Chondrocyte (in vitro differentiated cells): ENCODE data around the gene SLC17A5. TPM values are rescaled to one million over a fixed set of nuclear protein-coding genes. Genes with fewer than 3 reads are reported as not detected.
"Not testable (repeated sequence)": the region's sequence is repeated elsewhere in the genome, so short reads cannot be mapped to it uniquely, and the experiment has no call there.

Experiments
- DNase-seq: peaks from one replicate; pipeline ENCODE4 v3.0.0; 2021; ENCODE audit warnings: mixed read lengths, low spot score
- H3K27ac Mint-ChIP-seq: one replicate; pipeline ENCODE4 v1.8.0; 2021; ENCODE audit warnings: mild to moderate bottlenecking, moderate library complexity, mixed read lengths; ENCODE audit not compliant: unreplicated experiment
- H3K27me3 Mint-ChIP-seq: 2 replicates; pipeline ENCODE4 v1.8.0; 2021; ENCODE audit warnings: low read depth, mixed read lengths
- H3K36me3 Mint-ChIP-seq: 2 replicates; pipeline ENCODE4 v1.8.0; 2021; ENCODE audit warnings: low read depth, mixed read lengths
- H3K4me1 Mint-ChIP-seq: 2 replicates; pipeline ENCODE4 v1.8.0; 2021; ENCODE audit warnings: low read depth, mild to moderate bottlenecking, mixed read lengths
- H3K4me3 Mint-ChIP-seq: one replicate; pipeline ENCODE4 v1.8.0; 2021; ENCODE audit warnings: mild to moderate bottlenecking, moderate library complexity, mixed read lengths; ENCODE audit not compliant: unreplicated experiment
- H3K9me3 Mint-ChIP-seq: 2 replicates; pipeline ENCODE4 v1.8.0; 2021; ENCODE audit warnings: low read depth, mixed read lengths
- total RNA-seq: library from RNA; stranded (reverse); gene quantifications from 3 replicates; pipeline ENCODE4 v1.2.1, GENCODE V29; 2021
- TF ChIP-seq, protein P1 (sequence below): fragments of 200-600 bp; sonication (generic); IDR thresholded peaks from 2 replicates; pipeline ENCODE4 v1.5.0; 2021; ENCODE audit warnings: antibody characterized with exemption, mild to moderate bottlenecking, moderate library complexity

SLC17A5 gene
- total RNA-seq, 1 donor from 2014 or later: 33.0 TPM

DNA sequence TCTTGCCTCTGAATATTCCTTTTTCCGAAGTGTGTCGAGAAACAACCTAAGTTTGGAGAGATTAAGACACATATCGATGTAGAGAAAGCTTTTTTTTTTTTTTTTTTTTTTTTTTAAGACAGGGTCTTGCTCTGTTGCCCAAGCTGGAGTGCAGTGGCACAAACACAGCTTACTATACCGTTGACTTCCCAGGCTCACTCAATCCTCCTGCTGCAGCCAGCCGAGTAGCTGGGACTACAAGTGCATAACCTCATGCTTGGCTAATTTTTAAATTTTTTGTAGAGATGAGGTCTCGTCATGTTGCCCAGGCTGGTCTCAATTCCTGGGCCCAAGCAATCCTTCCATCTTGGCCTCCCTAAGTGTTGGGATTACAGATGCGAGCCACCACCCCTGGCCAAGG, 21.4 kb downstream of the SLC17A5 start:
- H3K27me3 Mint-ChIP-seq: no peaks in the 10 kb centered on the region
- no peak for DNase-seq
- no peak overlapping the region for H3K27ac Mint-ChIP-seq
- TF ChIP-seq, protein P1, sequence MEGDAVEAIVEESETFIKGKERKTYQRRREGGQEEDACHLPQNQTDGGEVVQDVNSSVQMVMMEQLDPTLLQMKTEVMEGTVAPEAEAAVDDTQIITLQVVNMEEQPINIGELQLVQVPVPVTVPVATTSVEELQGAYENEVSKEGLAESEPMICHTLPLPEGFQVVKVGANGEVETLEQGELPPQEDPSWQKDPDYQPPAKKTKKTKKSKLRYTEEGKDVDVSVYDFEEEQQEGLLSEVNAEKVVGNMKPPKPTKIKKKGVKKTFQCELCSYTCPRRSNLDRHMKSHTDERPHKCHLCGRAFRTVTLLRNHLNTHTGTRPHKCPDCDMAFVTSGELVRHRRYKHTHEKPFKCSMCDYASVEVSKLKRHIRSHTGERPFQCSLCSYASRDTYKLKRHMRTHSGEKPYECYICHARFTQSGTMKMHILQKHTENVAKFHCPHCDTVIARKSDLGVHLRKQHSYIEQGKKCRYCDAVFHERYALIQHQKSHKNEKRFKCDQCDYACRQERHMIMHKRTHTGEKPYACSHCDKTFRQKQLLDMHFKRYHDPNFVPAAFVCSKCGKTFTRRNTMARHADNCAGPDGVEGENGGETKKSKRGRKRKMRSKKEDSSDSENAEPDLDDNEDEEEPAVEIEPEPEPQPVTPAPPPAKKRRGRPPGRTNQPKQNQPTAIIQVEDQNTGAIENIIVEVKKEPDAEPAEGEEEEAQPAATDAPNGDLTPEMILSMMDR: no peak
- no peaks in the 10 kb centered on the region for H3K9me3 Mint-ChIP-seq
- peaks cover 29% of the 10 kb centered on the region for H3K36me3 Mint-ChIP-seq
- no peaks in the 10 kb centered on the region for H3K4me1 Mint-ChIP-seq
- no peak overlapping the region for H3K4me3 Mint-ChIP-seq

DNA sequence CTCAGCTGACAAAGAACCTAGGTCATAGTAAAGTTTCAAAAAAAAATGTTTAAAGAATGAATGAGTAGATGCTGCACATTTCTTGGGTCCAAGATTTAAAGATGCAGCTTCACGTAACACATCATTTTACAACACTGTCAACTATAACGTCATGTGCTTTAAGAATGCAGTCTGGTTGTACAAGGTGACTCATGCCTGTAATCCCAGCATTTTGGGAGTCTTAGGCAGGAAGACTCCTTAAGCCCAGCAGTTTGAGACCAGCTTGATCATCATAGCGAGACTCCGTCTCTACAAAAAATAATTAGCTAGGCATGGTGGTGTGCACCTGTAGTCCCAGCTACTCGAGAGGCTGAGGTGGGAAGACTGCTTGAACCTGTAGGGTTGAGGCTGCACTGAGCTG, 21.9 kb downstream of the SLC17A5 start:
- Mint-ChIP-seq H3K4me1 (no peaks in the 10 kb centered on the region), H3K9me3 (no peaks in the 10 kb centered on the region), H3K36me3 (peaks cover 28% of the 10 kb centered on the region), H3K4me3 (no peak overlapping the region), H3K27me3 (no peaks in the 10 kb centered on the region), H3K27ac (no peak overlapping the region)
- TF ChIP-seq, protein P1: no peak
- DNase-seq: no peak

DNA sequence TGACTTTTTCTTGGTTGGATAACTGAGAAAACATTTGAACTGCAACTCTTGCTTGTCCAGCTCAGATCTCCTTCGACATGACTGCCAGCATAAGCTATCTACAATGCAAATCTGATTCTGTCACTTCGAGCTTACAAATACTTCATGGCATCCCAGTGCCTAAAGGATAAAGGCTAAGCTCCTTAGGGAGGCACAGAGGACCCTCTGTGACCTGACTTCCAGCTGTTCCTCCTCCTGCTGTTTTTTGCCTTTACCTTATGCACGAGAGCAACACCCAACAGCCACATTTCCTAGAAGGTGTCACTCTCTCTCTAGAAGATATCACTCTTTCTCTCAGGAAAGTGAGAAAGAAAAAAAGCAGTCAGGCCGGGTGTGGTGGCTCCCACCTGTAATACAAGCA, 23.4 kb downstream of the SLC17A5 start:
- Mint-ChIP-seq H3K4me1 (no peaks in the 10 kb centered on the region), H3K9me3 (no peaks in the 10 kb centered on the region), H3K36me3 (peaks cover 22% of the 10 kb centered on the region), H3K27ac (no peak overlapping the region), H3K27me3 (no peaks in the 10 kb centered on the region), H3K4me3 (no peak overlapping the region)
- DNase-seq: no peak
- TF ChIP-seq, protein P1: no peak

DNA sequence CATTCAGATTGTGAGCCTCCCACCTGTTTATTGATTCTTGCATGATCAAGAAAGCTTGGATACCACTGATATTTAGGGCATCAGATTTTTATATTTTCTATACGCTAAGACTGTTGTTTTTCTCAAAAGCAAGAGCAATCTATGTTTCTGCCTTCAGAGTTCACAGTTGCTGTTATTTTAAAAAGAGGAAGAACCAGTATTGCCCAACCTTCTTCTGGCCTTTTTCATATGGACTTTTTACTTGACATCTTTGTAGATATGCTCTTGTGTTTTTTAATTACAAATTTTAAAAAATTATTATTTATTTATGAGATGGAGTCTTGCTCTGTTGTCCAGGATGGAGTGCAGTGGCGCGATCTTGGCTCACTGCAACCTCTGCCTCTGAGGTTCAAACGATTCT, 28.9 kb downstream of the SLC17A5 start:
- Mint-ChIP-seq H3K4me3 (no peak overlapping the region), H3K27ac (no peak overlapping the region), H3K9me3 (no peaks in the 10 kb centered on the region), H3K4me1 (no peaks in the 10 kb centered on the region), H3K27me3 (no peaks in the 10 kb centered on the region), H3K36me3 (peaks cover 9% of the 10 kb centered on the region)
- no peak for DNase-seq
- TF ChIP-seq, protein P1: no peak

DNA sequence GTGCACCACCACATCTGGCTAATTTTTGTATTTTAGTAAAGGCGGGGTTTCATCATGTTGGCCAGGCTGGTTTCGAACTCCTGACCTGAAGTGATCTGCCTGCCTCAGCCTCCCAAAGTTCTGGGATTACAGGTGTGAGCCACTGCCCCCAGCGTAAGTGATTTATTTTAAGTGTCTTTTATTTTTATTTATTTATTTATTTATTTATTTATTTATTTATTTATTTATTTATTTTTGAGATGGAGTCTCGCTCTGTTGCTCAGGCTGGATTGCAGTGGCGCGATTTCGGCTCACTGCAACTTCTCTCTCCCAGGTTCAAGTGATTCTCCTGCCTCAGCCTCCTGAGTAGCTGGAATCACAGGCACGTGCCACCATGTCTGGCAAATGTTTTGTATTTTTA, 30.3 kb downstream of the SLC17A5 start:
- not testable (repeated sequence) for H3K4me1 Mint-ChIP-seq, H3K36me3 Mint-ChIP-seq, H3K9me3 Mint-ChIP-seq, H3K4me3 Mint-ChIP-seq, DNase-seq, H3K27ac Mint-ChIP-seq, H3K27me3 Mint-ChIP-seq

DNA sequence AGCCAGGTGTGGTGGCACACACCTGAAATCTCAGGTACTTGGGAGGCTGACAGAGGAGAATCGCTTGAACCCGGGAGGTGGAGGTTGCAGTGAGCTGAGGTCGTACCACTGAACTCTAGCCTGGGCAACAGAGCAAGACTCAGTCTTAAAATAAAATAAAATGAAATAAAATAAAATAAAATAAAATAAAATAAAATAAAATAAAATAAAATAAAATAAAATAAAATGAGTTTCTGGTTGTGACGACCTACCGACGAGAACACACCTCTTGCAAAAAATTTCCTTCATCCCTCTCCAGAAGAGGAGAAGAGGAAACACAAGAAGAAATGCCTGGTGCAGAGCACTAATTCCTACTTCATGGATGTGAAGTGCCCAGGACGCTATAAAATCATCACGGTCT, 35.7 kb downstream of the SLC17A5 start:
- H3K9me3 Mint-ChIP-seq, H3K4me1 Mint-ChIP-seq, H3K27ac Mint-ChIP-seq, H3K27me3 Mint-ChIP-seq, DNase-seq, H3K4me3 Mint-ChIP-seq: not testable (repeated sequence)
- peaks cover 15% of the 10 kb centered on the region for H3K36me3 Mint-ChIP-seq
